Fibroblast of pulmonary artery (primary cell): Measurements from ENCODE around the gene LTC4S.
"Not testable (repeated sequence)": the region's sequence is repeated elsewhere in the genome, so short reads cannot be mapped to it uniquely, and the experiment has no call there.

ENCODE experiments used
- DNase-seq: peaks from one replicate; pipeline ENCODE4 v3.0.0-alpha.2; 2010; ENCODE audit warnings: low read depth
- H3K4me3 ChIP-seq: replicated peaks from 2 replicates; pipeline ENCODE4 v1.5.1; 2011; ENCODE audit warnings: low read depth, mild to moderate bottlenecking, control low read depth, low read length, moderate library complexity
- CTCF ChIP-seq: IDR thresholded peaks from 2 replicates; pipeline ENCODE4 v1.5.1; 2011; ENCODE audit warnings: mild to moderate bottlenecking, control low read depth, low read length, inconsistent platforms; ENCODE audit errors: missing control alignments

The LTC4S gene

GRCh38 chr5:179793468-179794139 lies at the start of gene LTC4S:
LTC4S (plus strand) TSS chr5:179793986; CDS start chr5:179794081, 95 bp downstream.
- H3K4me3 ChIP-seq, result peak within 1 kb of the TSS; percentile 43
- peak; percentile 80 for DNase-seq
- no peak for TF ChIP-seq CTCF

- not testable (repeated sequence) for DNase-seq
Observed at GRCh38 chr5:179744106-179744505, 49.7 kb upstream of the LTC4S start.

GRCh38 chr5:179746872-179747271 lies 46.9 kb upstream of the LTC4S start:
- TF ChIP-seq CTCF, result no peak
- no peak overlapping the region for H3K4me3 ChIP-seq
- no peak for DNase-seq

More at GRCh38 chr5:179744106-179744505, 49.7 kb upstream of the LTC4S start:
- not testable (repeated sequence) for H3K4me3 ChIP-seq

GRCh38 chr5:179747811-179748210 lies 46.0 kb upstream of the LTC4S start:
- DNase-seq, result no peak
- H3K4me3 ChIP-seq, result no peak overlapping the region
- no peak for TF ChIP-seq CTCF

- no peak overlapping the region for H3K4me3 ChIP-seq
- TF ChIP-seq CTCF, result no peak
- no peak for DNase-seq
Observed at GRCh38 chr5:179749857-179750508, 43.8 kb upstream of the LTC4S start.

- no peak for TF ChIP-seq CTCF
- no peak overlapping the region for H3K4me3 ChIP-seq
- DNase-seq, result no peak
Observed at GRCh38 chr5:179753971-179754370, 39.8 kb upstream of the LTC4S start.

GRCh38 chr5:179755022-179755421 lies 38.8 kb upstream of the LTC4S start:
- no peak for TF ChIP-seq CTCF
- peak; percentile 39 for DNase-seq
- no peak overlapping the region for H3K4me3 ChIP-seq
